Central memory CD8-positive, alpha-beta T cell (primary cell): ENCODE data around the gene PRR22.
A peak's percentile ranks its signal among the peaks of the same experiment; 100 is the strongest.

ENCODE experiments used
- ATAC-seq: fragments of 150-1000 bp; cut with Tn5 transposase; replicated peaks from 2 replicates; pipeline ENCODE4 v1.10.0; 2022; ENCODE audit warnings: mild to moderate bottlenecking, moderate FRiP score, moderate number of reproducible peaks; ENCODE audit not compliant: poor library complexity, severe bottlenecking; ENCODE audit errors: extremely low read depth
- DNase-seq, 2 donors: peaks; one replicate each; pipeline ENCODE4 v3.0.0; 2021; ENCODE audit warnings: low spot score in 2 of 2
- H3K27ac Mint-ChIP-seq: one replicate; pipeline ENCODE4 v1.8.0; 2022; ENCODE audit warnings: low read depth, mild to moderate bottlenecking, moderate library complexity, mixed read lengths
- H3K27me3 Mint-ChIP-seq: one replicate; pipeline ENCODE4 v1.8.0; 2022; ENCODE audit warnings: mixed read lengths
- H3K36me3 Mint-ChIP-seq: one replicate; pipeline ENCODE4 v1.8.0; 2022; ENCODE audit warnings: mild to moderate bottlenecking, moderate library complexity, mixed read lengths; ENCODE audit not compliant: insufficient read depth
- H3K4me1 Mint-ChIP-seq: one replicate; pipeline ENCODE4 v1.8.0; 2022; ENCODE audit warnings: mixed read lengths
- H3K4me3 Mint-ChIP-seq: one replicate; pipeline ENCODE4 v1.8.0; 2022; ENCODE audit warnings: mild to moderate bottlenecking, moderate library complexity, mixed read lengths
- H3K9me3 Mint-ChIP-seq: one replicate; pipeline ENCODE4 v1.8.0; 2022; ENCODE audit warnings: mixed read lengths

PRR22 gene

DNA sequence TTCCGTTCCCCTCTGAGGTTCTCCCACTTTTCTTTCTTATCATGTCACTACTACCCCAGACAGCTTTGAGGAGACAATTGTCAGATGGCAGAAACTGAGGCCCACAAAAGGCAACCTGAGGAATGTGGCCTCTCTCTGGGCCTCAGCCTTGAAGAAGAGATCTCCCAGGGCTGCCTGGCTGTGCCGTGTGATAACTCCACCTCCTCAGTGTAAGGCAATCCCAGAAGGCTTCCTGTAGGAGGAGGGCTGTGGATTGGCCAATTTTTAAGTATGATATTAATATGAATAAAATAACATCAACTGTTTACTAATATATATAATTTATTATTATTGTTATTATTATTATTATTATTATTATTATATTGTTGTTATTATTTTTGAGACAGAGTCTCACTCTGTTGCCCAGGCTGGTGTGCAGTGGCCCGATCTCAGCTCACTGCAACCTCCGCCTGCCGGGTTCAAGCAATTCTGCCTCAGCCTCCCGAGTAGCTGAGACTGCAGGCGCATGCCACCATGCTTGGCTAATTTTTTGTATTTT, 10.9 kb upstream of the PRR22 start:
- Mint-ChIP-seq H3K27ac (no peak overlapping the region), H3K36me3 (peaks cover 8% of the 10 kb centered on the region), H3K4me3 (no peak overlapping the region), H3K27me3 (peaks cover 25% of the 10 kb centered on the region), H3K4me1 (peaks cover 8% of the 10 kb centered on the region), H3K9me3 (no peaks in the 10 kb centered on the region)
- ATAC-seq (no peak), DNase-seq (no peak)

DNA sequence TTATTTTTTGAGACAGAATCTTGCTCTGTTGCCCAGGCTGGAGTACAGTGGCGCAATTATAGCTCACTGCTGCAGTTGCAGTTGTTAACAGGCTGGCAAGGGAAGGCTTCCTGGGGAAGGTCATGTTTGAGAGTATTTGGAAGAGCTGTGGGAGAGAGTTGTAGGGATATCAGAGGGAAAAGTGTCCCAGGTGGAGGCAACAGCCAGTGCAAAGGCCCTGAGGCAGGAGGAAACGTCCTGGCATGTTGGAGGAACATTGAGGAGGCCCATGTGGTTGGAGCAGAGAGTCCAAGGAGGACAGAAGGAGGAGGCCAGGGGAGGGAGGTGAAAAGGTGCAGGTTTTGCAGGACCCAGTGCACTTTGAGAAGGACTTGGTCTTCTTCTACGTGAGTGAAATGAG, 8.6 kb upstream of the PRR22 start:
- Mint-ChIP-seq H3K9me3 (no peaks in the 10 kb centered on the region), H3K4me3 (no peak overlapping the region), H3K4me1 (peaks cover 18% of the 10 kb centered on the region), H3K27me3 (peaks cover 6% of the 10 kb centered on the region), H3K27ac (no peak overlapping the region), H3K36me3 (peaks cover 25% of the 10 kb centered on the region)
- ATAC-seq, result no peak
- no peak for DNase-seq

GRCh38 chr19:5792224-5792623, 7.7 kb upstream of the PRR22 start:
- Mint-ChIP-seq H3K9me3 (no peaks in the 10 kb centered on the region), H3K4me1 (peaks cover 18% of the 10 kb centered on the region), H3K27me3 (no peaks in the 10 kb centered on the region), H3K4me3 (no peak overlapping the region), H3K27ac (no peak overlapping the region), H3K36me3 (peaks cover 29% of the 10 kb centered on the region)
- ATAC-seq (no peak), DNase-seq (no peak)

DNA sequence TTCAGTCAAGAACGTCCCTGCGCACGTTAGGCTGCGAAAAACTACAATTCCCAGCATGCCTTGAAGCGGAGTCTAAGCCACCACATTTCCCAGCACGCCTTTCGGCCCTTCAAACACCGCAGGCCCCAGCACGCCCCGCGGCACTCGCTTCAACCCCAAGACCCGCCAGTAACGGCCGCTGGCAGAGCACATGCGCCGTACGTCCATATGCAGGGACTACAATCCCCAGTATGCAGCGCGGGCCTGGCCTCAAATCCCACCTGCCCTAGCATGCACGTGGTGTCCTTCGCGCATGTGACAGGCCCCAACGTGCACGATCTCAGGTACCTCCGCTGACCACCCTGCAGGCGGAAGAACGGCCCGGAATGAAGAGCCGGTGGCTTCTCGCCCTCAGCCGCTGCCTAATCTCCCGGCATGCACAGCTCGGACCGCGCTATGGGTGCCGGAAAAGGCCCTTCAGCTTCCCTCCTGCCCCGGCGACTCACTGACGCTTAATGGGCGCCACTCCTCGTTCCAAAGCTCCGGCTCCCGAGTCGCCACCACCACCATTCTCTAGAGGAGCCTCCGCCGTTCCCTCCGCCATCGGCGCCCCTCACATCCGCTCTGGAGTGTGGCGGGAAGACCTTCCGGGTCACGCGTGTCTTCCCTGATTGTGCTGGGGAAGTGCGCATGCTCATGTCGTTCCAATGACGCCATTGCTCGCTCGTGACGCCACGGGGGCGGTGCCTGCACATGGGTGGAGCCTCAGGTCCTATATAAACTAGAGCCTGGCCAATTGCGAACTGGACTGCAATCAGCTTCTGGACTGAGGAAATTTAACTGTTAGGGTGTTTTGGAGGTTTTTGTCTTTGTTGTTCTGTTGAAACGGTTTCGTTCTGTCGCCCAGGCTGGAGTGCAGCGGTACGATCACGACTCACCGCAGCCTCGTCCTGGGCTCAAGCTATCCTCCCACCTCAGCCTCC, 6.3 kb upstream of the PRR22 start, which contains the start of gene DUS3L:
Gene DUS3L (minus strand): TSS at position 605 of the 962 bp plus-strand sequence. CDS start 22 bp downstream, at position 583.
- H3K4me3 Mint-ChIP-seq, result peak within 1 kb of the TSS; percentile 94
- H3K4me1 Mint-ChIP-seq, result peaks cover 18% of the 10 kb centered on the region
- ATAC-seq (peak; percentile 97), DNase-seq (peak; percentile 89 to 93)
- no peaks in the 10 kb centered on the region for H3K27me3 Mint-ChIP-seq
- no peaks in the 10 kb centered on the region for H3K9me3 Mint-ChIP-seq
- H3K36me3 Mint-ChIP-seq, result peaks cover 37% of the 10 kb centered on the region
- peak within 1 kb of the TSS; percentile 99 for H3K27ac Mint-ChIP-seq

DNA sequence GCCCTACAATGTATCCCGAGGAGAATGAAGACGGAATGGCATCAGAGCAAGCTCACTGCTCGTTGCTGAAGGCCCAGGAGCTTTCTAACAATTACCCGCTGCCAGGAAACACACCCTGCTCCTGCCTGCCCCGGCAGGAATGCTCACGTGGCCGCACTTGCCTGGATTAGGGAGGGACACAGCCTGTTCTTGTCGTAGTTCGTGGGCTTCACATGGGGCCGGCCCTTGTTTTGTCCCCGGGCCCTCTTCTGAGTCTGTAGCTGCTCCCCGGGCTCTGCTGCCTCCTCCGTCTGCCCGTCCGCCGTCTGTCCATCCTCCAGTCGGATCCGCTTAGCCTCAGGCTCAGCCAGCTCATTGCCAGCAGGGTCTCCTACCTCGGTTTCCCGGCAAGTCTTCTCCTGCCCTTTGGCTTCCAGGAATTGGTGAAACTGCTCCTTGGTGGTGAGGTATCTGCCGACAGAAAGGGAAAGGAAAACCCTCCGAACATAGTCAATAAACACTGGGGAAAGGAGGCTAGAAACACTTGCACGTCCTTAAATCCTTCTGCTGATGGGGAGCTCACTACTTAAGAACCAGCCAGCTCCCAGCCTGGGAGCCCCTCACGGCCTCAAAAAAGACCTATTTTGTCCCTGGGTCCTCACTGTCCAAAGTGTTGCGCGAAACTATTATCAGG, 5.5 kb upstream of the PRR22 start:
- H3K27me3 Mint-ChIP-seq, result no peaks in the 10 kb centered on the region
- H3K4me3 Mint-ChIP-seq, result peak overlapping the region; percentile 94
- H3K36me3 Mint-ChIP-seq, result peaks cover 40% of the 10 kb centered on the region
- H3K27ac Mint-ChIP-seq, result peak overlapping the region; percentile 99
- no peak for DNase-seq
- no peak for ATAC-seq
- peaks cover 18% of the 10 kb centered on the region for H3K4me1 Mint-ChIP-seq
- H3K9me3 Mint-ChIP-seq, result no peaks in the 10 kb centered on the region

GRCh38 chr19:5789351-5789761, 4.8 kb upstream of the PRR22 start:
- peaks cover 42% of the 10 kb centered on the region for H3K36me3 Mint-ChIP-seq
- H3K4me1 Mint-ChIP-seq, result peaks cover 18% of the 10 kb centered on the region
- DNase-seq, result no peak
- H3K27me3 Mint-ChIP-seq, result no peaks in the 10 kb centered on the region
- H3K27ac Mint-ChIP-seq, result no peak overlapping the region
- H3K9me3 Mint-ChIP-seq, result no peaks in the 10 kb centered on the region
- ATAC-seq, result no peak
- no peak overlapping the region for H3K4me3 Mint-ChIP-seq

- H3K4me3 Mint-ChIP-seq, result no peak overlapping the region
- H3K9me3 Mint-ChIP-seq, result no peaks in the 10 kb centered on the region
- no peak for ATAC-seq
- no peaks in the 10 kb centered on the region for H3K27me3 Mint-ChIP-seq
- DNase-seq, result no peak
- H3K27ac Mint-ChIP-seq, result no peak overlapping the region
- peaks cover 43% of the 10 kb centered on the region for H3K36me3 Mint-ChIP-seq
- H3K4me1 Mint-ChIP-seq, result peaks cover 18% of the 10 kb centered on the region
Observed at GRCh38 chr19:5788422-5788821, 3.9 kb upstream of the PRR22 start.

DNA sequence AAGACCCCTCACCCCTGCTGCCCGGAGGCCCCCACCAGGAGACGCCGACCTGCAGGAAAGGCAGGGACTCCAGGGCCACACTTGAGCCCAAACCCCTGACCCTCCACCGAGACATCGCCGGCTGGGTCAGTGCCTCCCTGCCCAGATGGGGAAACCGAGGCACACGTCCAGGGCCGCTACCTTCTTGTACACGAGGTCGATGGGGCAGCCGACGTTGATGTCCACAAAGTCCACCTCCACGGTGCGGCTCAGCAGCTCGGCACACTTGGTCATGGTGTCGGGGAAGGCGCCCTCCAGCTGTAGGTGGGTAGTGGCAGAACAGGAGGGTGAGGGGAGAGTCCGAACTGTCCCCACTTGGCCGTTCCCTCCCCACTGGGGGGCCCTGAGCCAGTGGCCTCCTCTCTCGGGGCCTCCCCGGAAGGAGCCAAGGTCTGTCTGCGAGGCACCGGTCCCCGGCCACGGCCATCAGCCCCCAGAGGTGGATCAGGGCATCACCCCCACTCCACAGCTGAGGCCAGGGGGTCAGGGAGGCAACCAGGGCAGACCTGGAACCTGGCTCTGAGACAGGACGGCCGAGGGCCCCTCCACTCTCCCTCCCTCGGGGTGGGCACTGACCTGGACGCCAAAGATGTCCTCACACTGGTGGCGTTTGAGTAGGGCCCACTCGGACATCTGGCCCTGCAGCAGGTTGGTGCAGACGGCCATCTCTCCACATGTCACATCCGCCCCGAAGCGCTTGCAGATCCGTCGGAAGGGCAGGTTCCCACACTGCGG, 3.0 kb upstream of the PRR22 start:
- no peak overlapping the region for H3K27ac Mint-ChIP-seq
- H3K27me3 Mint-ChIP-seq, result no peaks in the 10 kb centered on the region
- ATAC-seq (no peak), DNase-seq (no peak)
- no peak overlapping the region for H3K4me3 Mint-ChIP-seq
- H3K36me3 Mint-ChIP-seq, result peaks cover 43% of the 10 kb centered on the region
- H3K4me1 Mint-ChIP-seq, result peaks cover 18% of the 10 kb centered on the region
- no peaks in the 10 kb centered on the region for H3K9me3 Mint-ChIP-seq

GRCh38 chr19:5786593-5787408, 2.3 kb upstream of the PRR22 start:
- Mint-ChIP-seq H3K4me1 (peaks cover 18% of the 10 kb centered on the region), H3K27ac (peak overlapping the region; percentile 72), H3K4me3 (peak overlapping the region; percentile 36), H3K9me3 (no peaks in the 10 kb centered on the region), H3K27me3 (no peaks in the 10 kb centered on the region), H3K36me3 (peaks cover 44% of the 10 kb centered on the region)
- no peak for DNase-seq
- ATAC-seq, result no peak

- ATAC-seq (no peak), DNase-seq (no peak)
- Mint-ChIP-seq H3K4me3 (no peak overlapping the region), H3K36me3 (peaks cover 36% of the 10 kb centered on the region), H3K27ac (no peak overlapping the region), H3K4me1 (peaks cover 10% of the 10 kb centered on the region), H3K9me3 (no peaks in the 10 kb centered on the region), H3K27me3 (no peaks in the 10 kb centered on the region)
Observed at GRCh38 chr19:5785423-5785822, 877 bp upstream of the PRR22 start.

- Mint-ChIP-seq H3K9me3 (no peaks in the 10 kb centered on the region), H3K27me3 (no peaks in the 10 kb centered on the region), H3K36me3 (peaks cover 20% of the 10 kb centered on the region), H3K4me1 (peaks cover under 1% of the 10 kb centered on the region), H3K27ac (no peak overlapping the region), H3K4me3 (no peak overlapping the region)
- DNase-seq (no peak), ATAC-seq (no peak)
Observed at GRCh38 chr19:5782945-5783919, 1.3 kb downstream of the PRR22 start.
